Measurements from ENCODE around the gene SMARCA4.

The SMARCA4 gene

DNA sequence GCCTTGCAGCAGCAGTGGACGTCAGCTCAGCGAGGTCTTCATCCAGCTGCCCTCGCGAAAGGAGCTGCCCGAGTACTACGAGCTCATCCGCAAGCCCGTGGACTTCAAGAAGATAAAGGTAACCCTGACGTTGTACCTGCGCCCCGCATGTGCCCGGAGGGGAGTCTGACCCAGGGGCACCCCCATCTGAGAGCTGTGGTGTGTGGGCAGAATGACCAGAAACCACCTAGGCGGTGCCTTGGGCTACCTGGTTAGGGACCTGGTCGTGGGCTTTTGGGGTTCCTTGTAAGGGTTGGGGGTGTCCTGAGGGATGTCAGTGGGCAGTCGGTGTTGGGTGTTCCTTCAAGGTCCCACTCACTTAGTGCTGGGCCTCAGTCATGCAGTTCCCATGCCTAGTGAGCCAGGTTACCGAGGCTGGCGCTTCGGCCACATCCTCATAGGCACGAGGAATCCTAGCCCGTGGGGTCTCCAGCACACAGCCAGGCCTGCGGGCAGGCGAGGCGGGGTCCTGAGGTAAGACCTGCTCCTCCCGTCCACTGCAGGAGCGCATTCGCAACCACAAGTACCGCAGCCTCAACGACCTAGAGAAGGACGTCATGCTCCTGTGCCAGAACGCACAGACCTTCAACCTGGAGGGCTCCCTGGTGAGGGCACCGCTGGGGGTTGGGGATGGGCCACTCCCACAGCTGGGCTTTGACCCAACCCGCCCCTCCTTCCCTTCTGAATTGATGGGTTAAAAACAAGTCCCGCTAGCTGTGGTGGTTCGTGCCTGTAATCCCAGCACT is 97.6 kb downstream of the SMARCA4 start:
- Histone ChIP-seq H3K4me3 (ENCODE audit: low read depth, low read length) (no peak overlapping the region), H3K9ac (ENCODE audit: low read depth, low read length) (no peak overlapping the region), H3K36me3 (ENCODE audit: control insufficient read depth, insufficient read depth, low read length) (peaks cover 70% of the 10 kb centered on the region), H3K27ac (ENCODE audit: low read depth, low read length) (no peak overlapping the region), H3K4me1 (ENCODE audit: control insufficient read depth, insufficient read depth, low read length) (no peaks in the 10 kb centered on the region), H3K9me3 (ENCODE audit: control insufficient read depth, insufficient read depth, low read length) (no peaks in the 10 kb centered on the region), H3K27me3 (ENCODE audit: control insufficient read depth, insufficient read depth, low read length) (no peaks in the 10 kb centered on the region)

DNA sequence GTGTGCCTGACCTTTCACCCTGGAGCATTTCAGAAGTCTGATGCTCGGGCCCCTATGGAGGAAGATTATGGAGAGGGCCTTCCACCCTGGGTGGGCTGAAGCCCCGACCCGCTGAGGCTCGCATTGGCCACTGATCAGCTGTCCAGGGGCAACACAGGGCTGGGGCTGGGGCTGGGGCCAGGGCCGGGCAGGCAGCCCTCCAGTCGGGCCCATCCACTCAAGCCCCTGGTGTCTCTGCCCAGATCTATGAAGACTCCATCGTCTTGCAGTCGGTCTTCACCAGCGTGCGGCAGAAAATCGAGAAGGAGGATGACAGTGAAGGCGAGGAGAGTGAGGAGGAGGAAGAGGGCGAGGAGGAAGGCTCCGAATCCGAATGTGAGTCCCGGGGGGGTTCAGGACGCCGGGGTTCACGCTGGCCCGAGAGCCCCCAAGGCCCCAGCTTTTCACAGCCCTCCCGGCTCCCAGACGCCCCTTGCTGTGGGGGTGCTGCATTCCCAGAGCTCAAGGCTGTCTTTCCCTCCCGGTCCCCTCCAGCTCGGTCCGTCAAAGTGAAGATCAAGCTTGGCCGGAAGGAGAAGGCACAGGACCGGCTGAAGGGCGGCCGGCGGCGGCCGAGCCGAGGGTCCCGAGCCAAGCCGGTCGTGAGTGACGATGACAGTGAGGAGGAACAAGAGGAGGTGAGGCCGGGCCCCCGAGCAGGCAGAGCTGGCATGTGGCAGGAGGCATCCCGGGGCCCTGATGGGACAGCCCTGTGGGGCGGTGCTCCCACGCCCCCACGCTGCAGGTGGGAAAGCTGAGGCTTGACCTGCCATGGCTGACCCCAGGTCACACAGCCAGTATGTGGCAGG is 98.9 kb downstream of the SMARCA4 start:
- H3K4me3 ChIP-seq (ENCODE audit: low read depth, low read length) = no peak overlapping the region
- H3K4me1 ChIP-seq (ENCODE audit: control insufficient read depth, insufficient read depth, low read length) = no peaks in the 10 kb centered on the region
- H3K9ac ChIP-seq (ENCODE audit: low read depth, low read length) = no peak overlapping the region
- no peaks in the 10 kb centered on the region for H3K27me3 ChIP-seq (ENCODE audit: control insufficient read depth, insufficient read depth, low read length)
- H3K36me3 ChIP-seq (ENCODE audit: control insufficient read depth, insufficient read depth, low read length) = peaks cover 68% of the 10 kb centered on the region
- no peak overlapping the region for H3K27ac ChIP-seq (ENCODE audit: low read depth, low read length)
- no peaks in the 10 kb centered on the region for H3K9me3 ChIP-seq (ENCODE audit: control insufficient read depth, insufficient read depth, low read length)

DNA sequence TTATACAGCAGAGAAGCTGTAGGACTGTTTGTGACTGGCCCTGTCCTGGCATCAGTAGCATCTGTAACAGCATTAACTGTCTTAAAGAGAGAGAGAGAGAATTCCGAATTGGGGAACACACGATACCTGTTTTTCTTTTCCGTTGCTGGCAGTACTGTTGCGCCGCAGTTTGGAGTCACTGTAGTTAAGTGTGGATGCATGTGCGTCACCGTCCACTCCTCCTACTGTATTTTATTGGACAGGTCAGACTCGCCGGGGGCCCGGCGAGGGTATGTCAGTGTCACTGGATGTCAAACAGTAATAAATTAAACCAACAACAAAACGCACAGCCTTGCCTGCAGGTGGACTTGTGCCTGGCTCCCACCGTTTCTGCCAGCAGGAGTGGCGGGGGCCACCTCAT is 101.1 kb downstream of the SMARCA4 start:
- Histone ChIP-seq H3K27me3 (ENCODE audit: control insufficient read depth, insufficient read depth, low read length) (no peaks in the 10 kb centered on the region), H3K9me3 (ENCODE audit: control insufficient read depth, insufficient read depth, low read length) (no peaks in the 10 kb centered on the region), H3K9ac (ENCODE audit: low read depth, low read length) (no peak overlapping the region), H3K4me1 (ENCODE audit: control insufficient read depth, insufficient read depth, low read length) (no peaks in the 10 kb centered on the region), H3K36me3 (ENCODE audit: control insufficient read depth, insufficient read depth, low read length) (peaks cover 71% of the 10 kb centered on the region), H3K4me3 (ENCODE audit: low read depth, low read length) (no peak overlapping the region), H3K27ac (ENCODE audit: low read depth, low read length) (no peak overlapping the region)

DNA sequence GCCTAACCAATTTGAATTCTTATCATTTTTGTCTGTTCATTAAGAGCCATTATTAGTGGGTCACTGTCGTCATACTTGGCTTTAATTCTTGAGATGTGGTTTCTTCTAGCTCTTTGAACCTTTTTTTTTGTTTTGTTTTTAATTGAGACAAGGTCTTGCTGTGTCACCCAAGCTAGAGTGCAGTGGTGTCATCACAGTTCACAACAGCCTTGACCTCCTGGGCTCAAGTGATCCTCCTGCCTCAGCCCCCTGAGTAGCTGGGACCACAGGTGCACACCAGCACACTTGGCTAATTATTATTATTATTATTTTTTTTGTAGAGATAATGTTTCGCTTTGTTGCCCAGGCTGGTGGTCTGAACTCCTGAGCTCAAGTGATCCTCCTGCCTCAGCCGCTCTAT is 102.6 kb downstream of the SMARCA4 start:
- Histone ChIP-seq H3K9ac (ENCODE audit: low read depth, low read length) (no peak overlapping the region), H3K9me3 (ENCODE audit: control insufficient read depth, insufficient read depth, low read length) (no peaks in the 10 kb centered on the region), H3K36me3 (ENCODE audit: control insufficient read depth, insufficient read depth, low read length) (peaks cover 67% of the 10 kb centered on the region), H3K27ac (ENCODE audit: low read depth, low read length) (no peak overlapping the region), H3K4me3 (ENCODE audit: low read depth, low read length) (no peak overlapping the region), H3K4me1 (ENCODE audit: control insufficient read depth, insufficient read depth, low read length) (no peaks in the 10 kb centered on the region), H3K27me3 (ENCODE audit: control insufficient read depth, insufficient read depth, low read length) (no peaks in the 10 kb centered on the region)

DNA sequence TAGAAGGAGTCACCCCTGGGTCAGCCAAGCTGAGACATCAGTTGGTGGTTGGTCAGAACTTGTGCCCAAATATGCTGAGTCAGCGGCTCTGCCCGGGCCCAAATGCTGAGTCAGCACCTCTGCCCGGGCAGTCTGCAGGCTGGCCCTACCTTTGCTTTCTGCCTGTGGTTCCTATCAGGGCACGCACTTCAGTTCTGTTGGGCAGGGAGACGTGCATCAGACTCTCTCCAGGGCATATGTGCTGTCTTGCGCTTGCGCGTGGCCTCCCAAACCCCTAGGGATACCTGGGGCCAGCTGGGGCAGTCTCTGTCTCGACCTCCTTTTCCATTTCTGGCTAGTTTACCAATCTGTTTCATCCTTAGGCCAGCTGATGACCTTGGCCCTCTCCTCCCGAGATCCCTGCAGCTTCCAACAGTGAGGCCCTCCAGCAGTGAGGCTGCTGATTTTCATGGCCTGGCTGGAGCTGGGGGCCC is 104.0 kb downstream of the SMARCA4 start:
- H3K27ac ChIP-seq (ENCODE audit: low read depth, low read length) = peak overlapping the region; percentile 33
- peaks cover 53% of the 10 kb centered on the region for H3K36me3 ChIP-seq (ENCODE audit: control insufficient read depth, insufficient read depth, low read length)
- H3K4me1 ChIP-seq (ENCODE audit: control insufficient read depth, insufficient read depth, low read length) = peaks cover 2% of the 10 kb centered on the region; the same call in 1 of the 2 replicates
- H3K9me3 ChIP-seq (ENCODE audit: control insufficient read depth, insufficient read depth, low read length) = no peaks in the 10 kb centered on the region
- H3K4me3 ChIP-seq (ENCODE audit: low read depth, low read length) = no peak overlapping the region
- no peak overlapping the region for H3K9ac ChIP-seq (ENCODE audit: low read depth, low read length)
- no peaks in the 10 kb centered on the region for H3K27me3 ChIP-seq (ENCODE audit: control insufficient read depth, insufficient read depth, low read length)

DNA sequence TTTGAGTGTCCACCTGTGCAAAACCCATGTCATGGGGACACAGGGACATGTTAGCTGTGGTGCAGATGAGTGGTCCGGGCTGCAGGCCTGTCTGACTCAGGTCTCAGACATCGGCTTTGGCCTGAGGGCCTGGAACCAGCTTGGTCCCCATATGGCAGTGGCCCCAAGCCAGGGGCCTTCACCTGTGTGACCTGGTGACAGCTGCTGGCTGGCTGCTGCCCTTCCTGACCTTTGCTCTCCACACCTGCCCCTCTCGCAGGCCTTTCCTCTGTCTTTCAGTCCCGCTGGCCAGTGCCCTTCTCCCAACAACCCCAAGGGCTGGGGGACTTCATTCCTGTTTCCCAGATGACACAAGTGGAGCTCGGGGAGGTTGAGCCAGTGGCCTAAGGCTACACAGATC is 105.5 kb downstream of the SMARCA4 start:
- Histone ChIP-seq H3K9me3 (ENCODE audit: control insufficient read depth, insufficient read depth, low read length) (no peaks in the 10 kb centered on the region), H3K27me3 (ENCODE audit: control insufficient read depth, insufficient read depth, low read length) (no peaks in the 10 kb centered on the region), H3K9ac (ENCODE audit: low read depth, low read length) (no peak overlapping the region), H3K4me1 (ENCODE audit: control insufficient read depth, insufficient read depth, low read length) (peaks cover 2% of the 10 kb centered on the region; the same call in 1 of the 2 replicates), H3K27ac (ENCODE audit: low read depth, low read length) (no peak overlapping the region), H3K4me3 (ENCODE audit: low read depth, low read length) (no peak overlapping the region), H3K36me3 (ENCODE audit: control insufficient read depth, insufficient read depth, low read length) (peaks cover 42% of the 10 kb centered on the region)

DNA sequence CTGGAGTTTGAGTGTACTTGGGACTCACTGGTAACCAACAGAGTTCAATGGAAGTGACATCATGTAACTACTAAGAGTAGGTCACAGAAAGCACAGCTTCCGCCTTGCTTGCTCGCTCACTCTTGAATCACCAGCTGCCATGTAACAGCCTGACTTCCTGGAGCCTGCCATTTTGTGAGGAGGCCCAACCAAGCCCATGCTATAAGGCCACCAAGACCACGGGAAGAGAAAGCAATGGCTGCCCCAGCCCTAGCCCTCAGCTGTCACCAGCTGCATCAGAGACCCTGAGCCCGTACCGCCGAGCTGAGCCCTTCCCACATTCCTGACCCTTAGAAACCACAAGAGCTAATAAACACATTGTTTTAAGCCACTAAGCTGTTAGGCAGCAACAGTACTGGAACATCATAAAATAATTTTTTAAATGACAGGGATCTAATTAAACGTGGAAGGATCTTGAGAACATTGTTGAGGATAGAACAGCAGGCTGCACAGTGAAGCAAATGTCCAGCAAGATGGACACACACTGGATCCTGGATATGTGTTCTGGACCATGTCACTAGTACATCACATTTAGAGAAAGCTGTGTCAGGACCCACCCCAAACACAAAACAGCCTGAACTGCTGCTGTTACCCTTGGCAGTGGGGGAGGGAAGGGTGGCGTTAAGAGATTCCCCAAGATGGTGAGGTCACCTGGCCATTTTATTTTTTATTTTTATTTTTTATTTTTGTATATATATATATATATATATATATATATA is 106.7 kb downstream of the SMARCA4 start:
- Histone ChIP-seq H3K36me3 (ENCODE audit: control insufficient read depth, insufficient read depth, low read length) (peaks cover 30% of the 10 kb centered on the region), H3K27ac (ENCODE audit: low read depth, low read length) (no peak overlapping the region), H3K9me3 (ENCODE audit: control insufficient read depth, insufficient read depth, low read length) (no peaks in the 10 kb centered on the region), H3K9ac (ENCODE audit: low read depth, low read length) (no peak overlapping the region), H3K4me1 (ENCODE audit: control insufficient read depth, insufficient read depth, low read length) (peaks cover 2% of the 10 kb centered on the region; the same call in 1 of the 2 replicates), H3K4me3 (ENCODE audit: low read depth, low read length) (no peak overlapping the region), H3K27me3 (ENCODE audit: control insufficient read depth, insufficient read depth, low read length) (no peaks in the 10 kb centered on the region)

DNA sequence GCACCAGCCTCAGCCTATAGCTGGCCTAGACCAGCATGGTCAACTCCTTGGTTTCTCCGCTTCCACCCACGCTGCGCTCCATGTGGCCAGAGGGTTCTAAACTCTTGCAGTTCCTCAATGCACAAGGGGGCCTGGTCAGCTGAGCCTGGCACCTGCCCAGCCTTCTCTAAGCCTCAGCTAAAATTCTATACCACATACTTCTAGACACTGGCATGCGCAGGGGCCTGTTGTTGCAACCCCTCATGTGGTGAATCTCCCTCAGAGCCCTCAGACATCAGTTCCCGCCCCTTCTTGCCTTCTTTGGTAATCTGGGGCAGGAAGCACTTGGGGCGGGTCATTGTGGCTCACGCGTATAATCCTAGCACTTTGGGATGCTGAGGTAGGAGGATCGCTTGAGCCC is 108.7 kb downstream of the SMARCA4 start:
- peaks cover 2% of the 10 kb centered on the region; the same call in 1 of the 2 replicates for H3K4me1 ChIP-seq (ENCODE audit: control insufficient read depth, insufficient read depth, low read length)
- no peaks in the 10 kb centered on the region for H3K27me3 ChIP-seq (ENCODE audit: control insufficient read depth, insufficient read depth, low read length)
- H3K9ac ChIP-seq (ENCODE audit: low read depth, low read length) = no peak overlapping the region
- no peaks in the 10 kb centered on the region for H3K9me3 ChIP-seq (ENCODE audit: control insufficient read depth, insufficient read depth, low read length)
- H3K36me3 ChIP-seq (ENCODE audit: control insufficient read depth, insufficient read depth, low read length) = peaks cover 19% of the 10 kb centered on the region
- H3K4me3 ChIP-seq (ENCODE audit: low read depth, low read length) = no peak overlapping the region
- no peak overlapping the region for H3K27ac ChIP-seq (ENCODE audit: low read depth, low read length)

DNA sequence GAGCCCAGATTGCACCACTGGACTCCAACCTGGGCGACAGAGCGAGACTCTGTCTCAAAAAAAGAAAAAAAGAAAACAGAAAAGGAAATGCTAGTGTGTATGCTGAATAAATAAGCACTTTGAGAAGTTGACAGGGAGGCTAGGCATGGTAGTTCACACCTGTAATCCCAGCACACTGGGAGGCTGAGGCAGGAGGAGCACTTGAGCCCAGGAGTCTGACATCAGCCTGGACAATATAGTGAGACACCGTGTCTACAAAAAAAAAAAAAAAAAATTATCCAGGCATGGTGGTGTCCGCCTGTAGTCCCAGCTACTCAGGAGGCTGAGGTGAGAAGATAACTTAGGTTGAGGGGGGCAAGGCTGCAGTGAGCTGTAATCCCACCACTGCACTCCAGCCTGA is 109.3 kb downstream of the SMARCA4 start:
- H3K4me3 ChIP-seq (ENCODE audit: low read depth, low read length) = no peak overlapping the region
- H3K4me1 ChIP-seq (ENCODE audit: control insufficient read depth, insufficient read depth, low read length) = peaks cover 2% of the 10 kb centered on the region; the same call in 1 of the 2 replicates
- H3K27ac ChIP-seq (ENCODE audit: low read depth, low read length) = no peak overlapping the region
- no peaks in the 10 kb centered on the region for H3K9me3 ChIP-seq (ENCODE audit: control insufficient read depth, insufficient read depth, low read length)
- no peak overlapping the region for H3K9ac ChIP-seq (ENCODE audit: low read depth, low read length)
- H3K27me3 ChIP-seq (ENCODE audit: control insufficient read depth, insufficient read depth, low read length) = no peaks in the 10 kb centered on the region
- H3K36me3 ChIP-seq (ENCODE audit: control insufficient read depth, insufficient read depth, low read length) = peaks cover 14% of the 10 kb centered on the region

DNA sequence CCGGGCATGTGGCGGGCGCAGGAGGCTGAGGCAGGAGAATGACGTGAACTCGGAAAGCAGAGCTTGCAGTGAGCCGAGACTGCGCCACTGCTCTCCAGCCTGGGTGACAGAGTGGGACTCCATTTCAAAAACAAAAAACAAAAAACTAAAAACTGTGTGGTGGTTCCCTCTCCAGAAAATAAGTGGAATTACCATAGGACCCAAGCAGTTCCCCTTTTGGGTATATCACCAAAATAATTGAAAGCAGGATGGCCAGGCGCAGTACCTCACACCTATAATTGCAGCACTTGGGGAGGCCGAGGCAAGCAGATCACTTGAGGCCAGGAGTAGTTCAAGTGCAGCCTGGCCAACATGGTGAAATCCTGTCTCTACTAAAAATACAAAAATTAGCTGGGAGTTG is 112.7 kb downstream of the SMARCA4 start:
- H3K4me3 ChIP-seq (ENCODE audit: low read depth, low read length) = no peak overlapping the region
- H3K4me1 ChIP-seq (ENCODE audit: control insufficient read depth, insufficient read depth, low read length) = peaks cover 2% of the 10 kb centered on the region; the same call in 1 of the 2 replicates
- H3K9ac ChIP-seq (ENCODE audit: low read depth, low read length) = no peak overlapping the region
- no peaks in the 10 kb centered on the region for H3K9me3 ChIP-seq (ENCODE audit: control insufficient read depth, insufficient read depth, low read length)
- H3K27ac ChIP-seq (ENCODE audit: low read depth, low read length) = no peak overlapping the region
- H3K36me3 ChIP-seq (ENCODE audit: control insufficient read depth, insufficient read depth, low read length) = no peaks in the 10 kb centered on the region
- H3K27me3 ChIP-seq (ENCODE audit: control insufficient read depth, insufficient read depth, low read length) = no peaks in the 10 kb centered on the region
